GM19193 (cell line): ENCODE measurements around the gene CBLC.

Experiments
- POLR2A ChIP-seq: IDR thresholded peaks from 4 replicates; pipeline ENCODE4 v1.6.1; 2011; ENCODE audit not compliant: insufficient read depth, insufficient read length; ENCODE audit errors: extremely low read depth

Gene CBLC

GRCh38 chr19:44799627-44800346 is 22.1 kb downstream of the CBLC start:
- TF ChIP-seq POLR2A, result no peak

DNA sequence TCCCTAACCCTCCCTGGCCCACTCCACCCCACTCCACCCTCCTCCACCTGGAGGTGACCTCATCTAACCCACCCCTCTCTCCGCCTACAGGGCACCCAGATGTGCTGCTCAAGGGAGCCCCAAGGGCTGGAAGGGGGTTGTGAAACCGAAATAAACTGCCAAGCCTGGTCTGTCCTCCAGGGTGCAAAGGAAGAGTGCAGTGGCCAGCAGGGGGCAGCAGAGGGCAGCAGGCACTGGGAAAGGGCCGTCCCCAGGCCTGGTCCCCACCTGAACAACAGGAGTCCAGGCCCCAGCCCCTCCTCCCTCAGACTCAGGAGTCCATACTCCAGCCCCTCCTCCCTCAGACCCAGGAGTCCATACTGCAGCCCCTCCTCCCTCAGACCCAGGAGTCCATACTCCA is 22.8 kb downstream of the CBLC start:
- TF ChIP-seq POLR2A, result no peak

DNA sequence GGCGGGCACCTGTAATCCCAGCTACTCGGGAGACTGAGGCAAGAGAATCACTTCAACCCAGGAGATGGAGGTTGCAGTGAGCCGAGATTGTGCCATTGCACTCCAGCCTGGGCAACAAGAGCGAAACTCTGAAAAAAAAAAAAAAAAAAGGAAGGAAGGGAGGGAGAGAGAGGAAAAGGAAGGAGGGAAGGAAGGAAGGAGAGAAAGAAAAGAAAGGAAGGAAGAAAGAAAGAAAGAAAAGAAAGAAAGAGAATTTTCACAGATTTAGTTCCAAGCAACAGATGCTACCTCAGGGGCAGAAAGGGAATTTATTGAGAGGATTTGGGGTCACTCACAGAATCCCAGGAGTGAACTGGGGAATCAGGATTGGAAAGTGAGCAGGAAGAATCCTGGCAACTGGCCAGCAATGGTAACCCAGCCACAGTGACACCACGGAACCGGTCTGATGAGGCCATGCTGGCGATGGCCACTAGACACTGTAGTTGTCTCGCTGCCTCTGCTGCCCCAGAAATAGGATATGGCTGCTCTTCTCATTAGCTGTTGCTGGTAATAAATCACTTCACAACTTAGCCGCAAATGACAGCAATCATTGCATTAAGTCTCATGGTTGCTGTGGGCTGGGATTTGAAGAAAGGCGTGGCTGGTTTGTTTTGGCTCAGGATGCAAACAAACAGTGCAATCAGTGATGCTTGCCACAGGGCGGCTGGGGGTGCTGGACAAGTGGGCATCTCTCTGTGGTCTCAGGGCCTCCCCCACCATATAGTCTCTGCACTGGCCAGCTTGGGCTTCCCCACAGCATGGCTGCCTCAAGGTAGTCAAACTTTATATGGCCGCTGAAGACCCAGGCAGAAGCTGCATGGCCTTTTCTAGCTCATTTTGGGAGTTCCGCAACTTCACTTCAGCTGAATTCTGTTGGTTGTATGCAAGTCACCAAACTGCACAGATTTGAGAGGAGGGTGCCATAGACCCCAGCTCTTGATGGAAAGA is 26.0 kb downstream of the CBLC start:
- TF ChIP-seq POLR2A, result no peak

DNA sequence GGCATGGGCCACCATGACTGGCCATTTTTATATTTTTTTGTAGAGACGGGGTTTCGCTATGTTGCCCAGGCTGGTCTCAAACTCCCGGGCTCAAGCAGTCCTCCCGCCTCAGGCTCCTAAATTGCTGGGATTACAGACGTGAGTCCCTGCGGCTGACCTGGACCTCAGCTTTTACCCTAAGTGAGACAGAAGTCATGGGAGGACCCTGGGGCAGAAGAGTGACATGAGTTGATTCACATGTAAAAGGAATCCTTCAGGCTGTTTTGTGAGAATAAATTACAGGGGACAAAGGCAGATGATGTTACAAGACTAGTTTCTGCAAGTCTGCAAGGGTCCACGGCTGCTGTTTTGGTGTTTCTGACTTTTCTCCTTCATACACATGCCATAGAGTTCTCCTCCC is 28.6 kb downstream of the CBLC start:
- TF ChIP-seq POLR2A, result no peak

DNA sequence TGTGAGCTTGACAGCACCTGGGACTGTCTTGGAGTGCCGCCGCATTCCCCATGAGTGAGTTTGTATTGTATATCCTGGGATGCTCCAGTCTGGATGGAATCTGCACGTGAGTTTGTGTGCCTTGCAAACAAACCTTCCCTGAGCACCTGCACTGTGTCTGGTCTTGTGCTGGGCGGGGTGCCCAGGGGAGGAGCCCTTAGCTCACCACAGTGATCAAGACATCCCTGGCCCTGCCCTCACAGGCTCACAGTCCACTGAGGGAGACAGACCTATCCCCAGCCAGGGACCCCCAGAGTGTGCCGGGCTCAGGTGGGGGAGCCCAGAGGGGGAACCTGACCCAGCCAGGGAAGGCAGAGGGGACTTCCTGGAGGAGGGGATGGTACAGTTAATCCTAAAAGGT is 29.5 kb downstream of the CBLC start:
- no peak for TF ChIP-seq POLR2A

- TF ChIP-seq POLR2A, result no peak
Measured at GRCh38 chr19:44807652-44808462, 30.2 kb downstream of the CBLC start.

- TF ChIP-seq POLR2A, result no peak
Measured at GRCh38 chr19:44808463-44809371, 31.0 kb downstream of the CBLC start, which contains the start of gene BCAM. Gene BCAM (plus strand): TSS chr19:44809103. CDS start chr19:44809125, 22 bp downstream.

- no peak for TF ChIP-seq POLR2A
Measured at GRCh38 chr19:44809577-44810233, 32.0 kb downstream of the CBLC start.

DNA sequence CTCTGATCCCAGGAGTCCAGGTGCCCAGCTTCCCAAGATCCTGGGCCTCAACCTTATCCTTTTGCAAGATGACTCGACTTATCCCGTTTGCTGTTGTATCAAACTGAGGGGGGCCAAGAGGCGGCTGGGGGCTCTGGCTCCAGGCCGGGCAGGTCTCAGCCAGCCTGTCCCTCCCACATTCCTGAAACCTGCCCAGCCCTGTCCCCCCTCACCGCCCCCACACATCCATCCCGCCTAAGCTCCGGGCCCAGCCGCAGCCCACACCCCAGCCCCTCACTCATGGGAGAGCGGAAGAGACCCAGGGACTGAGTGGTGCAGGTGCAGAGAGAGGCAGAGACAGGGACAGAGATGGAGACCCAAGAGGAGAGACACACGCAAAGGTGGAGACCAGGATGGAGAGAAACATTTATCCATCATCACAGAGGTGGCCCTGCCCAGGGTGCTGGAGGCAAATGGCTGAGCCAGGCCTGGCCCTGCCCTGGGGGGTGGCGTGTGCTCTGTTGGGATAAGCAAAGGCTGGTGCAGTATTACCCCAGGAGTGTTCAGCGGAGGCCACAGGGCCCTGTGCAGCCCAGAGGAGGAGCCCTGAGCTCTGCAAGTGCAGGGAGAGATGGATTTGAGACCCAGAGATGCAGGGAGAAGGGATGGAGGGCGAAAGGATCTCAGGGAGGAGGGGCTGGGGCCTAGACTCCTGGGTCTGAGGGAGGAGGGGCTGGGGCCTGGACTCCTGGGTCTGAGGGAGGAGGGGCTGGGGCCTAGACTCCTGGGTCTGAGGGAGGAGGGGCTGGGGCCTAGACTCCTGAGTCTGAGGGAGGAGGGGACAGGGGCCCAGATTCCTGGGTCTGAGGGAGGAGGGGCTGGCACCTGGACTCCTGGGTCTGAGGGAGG is 32.8 kb downstream of the CBLC start:
- no peak for TF ChIP-seq POLR2A

GRCh38 chr19:44811122-44811419 is 33.4 kb downstream of the CBLC start:
- no peak for TF ChIP-seq POLR2A

DNA sequence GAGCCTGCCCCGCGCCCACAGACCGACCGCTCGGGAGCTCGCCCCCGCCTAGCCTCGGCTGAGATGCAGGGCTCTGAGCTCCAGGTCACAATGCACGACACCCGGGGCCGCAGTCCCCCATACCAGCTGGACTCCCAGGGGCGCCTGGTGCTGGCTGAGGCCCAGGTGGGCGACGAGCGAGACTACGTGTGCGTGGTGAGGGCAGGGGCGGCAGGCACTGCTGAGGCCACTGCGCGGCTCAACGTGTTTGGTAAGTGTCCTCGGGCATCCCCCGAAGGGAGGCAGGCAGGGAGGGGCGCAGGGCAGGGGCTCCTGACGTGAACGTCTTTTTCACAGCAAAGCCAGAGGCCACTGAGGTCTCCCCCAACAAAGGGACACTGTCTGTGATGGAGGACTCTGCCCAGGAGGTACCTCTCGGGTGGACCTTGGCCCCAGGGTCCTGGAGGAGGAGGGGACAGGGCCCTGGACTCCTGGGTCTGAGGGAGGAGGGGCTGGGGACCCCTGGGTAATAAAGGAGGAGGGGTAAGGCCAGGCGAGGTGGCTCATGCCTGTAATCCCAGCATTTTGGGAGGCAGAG is 34.5 kb downstream of the CBLC start:
- TF ChIP-seq POLR2A, result no peak

DNA sequence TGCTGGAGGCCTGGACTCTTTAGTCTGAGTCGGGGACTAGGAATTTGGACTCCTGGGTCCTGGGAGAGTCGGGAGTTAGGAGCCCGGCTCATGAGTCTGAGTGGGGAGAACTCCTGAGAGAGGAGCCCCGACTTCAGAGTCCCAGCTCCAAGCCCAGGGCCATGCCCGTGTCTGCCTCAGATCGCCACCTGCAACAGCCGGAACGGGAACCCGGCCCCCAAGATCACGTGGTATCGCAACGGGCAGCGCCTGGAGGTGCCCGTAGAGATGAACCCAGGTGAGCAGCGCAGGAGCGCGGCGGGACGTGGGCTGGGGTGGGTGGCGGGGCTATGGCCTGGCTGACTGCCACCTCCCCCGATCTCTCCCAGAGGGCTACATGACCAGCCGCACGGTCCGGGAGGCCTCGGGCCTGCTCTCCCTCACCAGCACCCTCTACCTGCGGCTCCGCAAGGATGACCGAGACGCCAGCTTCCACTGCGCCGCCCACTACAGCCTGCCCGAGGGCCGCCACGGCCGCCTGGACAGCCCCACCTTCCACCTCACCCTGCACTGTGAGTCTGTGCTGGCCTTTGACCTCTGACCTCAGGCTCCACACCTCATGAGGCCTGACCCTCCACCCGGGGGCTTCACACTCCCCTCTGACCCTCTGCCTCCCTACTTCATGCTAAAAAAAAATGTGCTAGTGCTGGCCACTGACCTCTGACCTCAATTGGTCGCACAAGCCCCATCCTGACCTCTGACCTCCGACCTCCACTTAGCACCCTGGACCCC is 35.6 kb downstream of the CBLC start:
- no peak for TF ChIP-seq POLR2A

DNA sequence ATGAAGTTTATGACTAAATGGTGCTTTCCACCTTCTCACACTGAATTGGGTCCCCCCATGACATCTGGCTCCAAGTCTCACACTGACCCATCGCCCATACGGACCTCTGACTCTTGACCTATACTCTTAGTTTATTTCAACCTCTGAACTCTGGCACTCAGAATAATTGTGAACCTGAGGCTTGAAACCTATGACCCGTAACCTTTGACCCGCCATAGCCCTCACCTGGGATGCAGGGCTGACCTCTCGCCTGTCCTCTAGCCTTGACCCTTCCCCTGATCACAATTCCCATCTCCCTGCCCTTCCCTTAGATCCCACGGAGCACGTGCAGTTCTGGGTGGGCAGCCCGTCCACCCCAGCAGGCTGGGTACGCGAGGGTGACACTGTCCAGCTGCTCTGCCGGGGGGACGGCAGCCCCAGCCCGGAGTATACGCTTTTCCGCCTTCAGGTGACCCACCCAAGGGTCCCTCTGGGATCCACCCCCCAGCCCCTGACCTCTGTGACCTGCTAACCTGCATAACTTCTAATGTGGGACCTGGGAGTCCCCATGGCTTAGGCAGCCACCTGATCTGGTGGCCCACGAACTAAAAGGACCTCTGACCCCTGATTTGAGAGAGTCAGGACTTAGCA is 36.3 kb downstream of the CBLC start:
- TF ChIP-seq POLR2A, result no peak
